Measurements from ENCODE around the gene C1orf122. TPM values are rescaled to one million over a fixed set of nuclear protein-coding genes. Genes with fewer than 3 reads are reported as not detected.

Gene C1orf122
- total RNA-seq, 1 experiment from 2014 or later, result 45.9 TPM

GRCh38 chr1:37808369-37809319 lies 1.1 kb downstream of the C1orf122 start (continued):
- TF ChIP-seq ZNF532 (CRISPR knock-in tag; IDR thresholded peaks at IDR 0.05; ENCODE audit: borderline replicate concordance) (no peak), GRHL2 (CRISPR knock-in tag; IDR thresholded peaks at IDR 0.05; ENCODE audit: insufficient replicate concordance, severe bottlenecking) (no peak), E2F1 (CRISPR knock-in tag; IDR thresholded peaks at IDR 0.05) (no peak), AR (CRISPR knock-in tag; IDR thresholded peaks at IDR 0.05) (no peak), ZNF512 (CRISPR knock-in tag; IDR thresholded peaks at IDR 0.05; ENCODE audit: borderline replicate concordance) (no peak), ZNF396 (CRISPR knock-in tag; IDR thresholded peaks at IDR 0.05; ENCODE audit: borderline replicate concordance) (no peak), TCF7 (CRISPR knock-in tag; IDR thresholded peaks at IDR 0.05; ENCODE audit: low read depth) (no peak), ZNF219 (CRISPR knock-in tag; IDR thresholded peaks at IDR 0.05; ENCODE audit: borderline replicate concordance) (no peak), NR3C1 (CRISPR knock-in tag; conservative IDR thresholded peaks at IDR 0.05; ENCODE audit: low read depth) (no peak), PREB (CRISPR knock-in tag; IDR thresholded peaks at IDR 0.05; ENCODE audit: borderline replicate concordance) (no peak), ZSCAN18 (CRISPR knock-in tag; IDR thresholded peaks at IDR 0.05) (no peak), E2F4 (CRISPR knock-in tag; IDR thresholded peaks at IDR 0.05; ENCODE audit: borderline replicate concordance, low read depth) (peak; percentile 29; the same call in 1 of the 2 replicates), EMX1 (CRISPR knock-in tag; IDR thresholded peaks at IDR 0.05) (no peak), ZNF317 (CRISPR knock-in tag; IDR thresholded peaks at IDR 0.05; ENCODE audit: borderline replicate concordance, low read depth) (no peak), HMGXB4 (CRISPR knock-in tag; IDR thresholded peaks at IDR 0.05) (0 out of 2 replicates have a peak, but pooled peaks have one; percentile 49), ATF1 (CRISPR knock-in tag; IDR thresholded peaks at IDR 0.05) (no peak), KAT7 (CRISPR knock-in tag; IDR thresholded peaks at IDR 0.05; ENCODE audit: borderline replicate concordance) (no peak), TP53 (CRISPR knock-in tag; IDR thresholded peaks at IDR 0.05) (no peak), MAX (CRISPR knock-in tag; IDR thresholded peaks at IDR 0.05) (no peak), JUN (CRISPR knock-in tag; IDR thresholded peaks at IDR 0.05) (no peak)

All from WTC11 (cell line).